SK-N-SH treated with all-trans-retinoic acid at 6 μM for 48 hours (cell line): ENCODE results near the gene LARP4B.

Experiments used
- ATAC-seq: fragments of 200-7000 bp; cut with Tn5 transposase; 3 replicates; pipeline ENCODE4 v1.9.1; 2020; ENCODE audit warnings: mild to moderate bottlenecking, moderate library complexity
- ARNTL ChIP-seq: fragments of 450-650 bp; formaldehyde crosslinking; IDR thresholded peaks from 2 replicates; pipeline ENCODE4 v1.5.0; 2020; ENCODE audit warnings: low read depth, mild to moderate bottlenecking, moderate library complexity, borderline replicate concordance
- CSDC2 ChIP-seq: fragments of 250-450 bp; sonication (Bioruptor Pico); IDR thresholded peaks from 2 replicates; pipeline ENCODE4 v1.5.0; 2020; ENCODE audit warnings: mild to moderate bottlenecking, moderate library complexity
- ESRRG ChIP-seq: fragments of 250-450 bp; sonication (Bioruptor Pico); IDR thresholded peaks from 2 replicates; pipeline ENCODE4 v1.6.1; 2021; ENCODE audit warnings: mild to moderate bottlenecking
- GLIS3 ChIP-seq: fragments of 250-450 bp; sonication (Bioruptor Pico); IDR thresholded peaks from 2 replicates; pipeline ENCODE4 v1.5.0; 2020; ENCODE audit warnings: mild to moderate bottlenecking, moderate library complexity
- ISL1 ChIP-seq: fragments of 250-450 bp; sonication (Bioruptor Pico); IDR thresholded peaks from 2 replicates; pipeline ENCODE4 v2.1.2; 2022; ENCODE audit warnings: mild to moderate bottlenecking, moderate library complexity
- PATZ1 ChIP-seq: fragments of 250-450 bp; sonication (Bioruptor Pico); IDR thresholded peaks from 2 replicates; pipeline ENCODE4 v1.8.0; 2020; ENCODE audit warnings: mild to moderate bottlenecking, moderate library complexity, borderline replicate concordance
- PPARA ChIP-seq: fragments of 250-450 bp; sonication (Bioruptor Pico); IDR thresholded peaks from 2 replicates; pipeline ENCODE4 v1.5.0; 2020; ENCODE audit warnings: mild to moderate bottlenecking, borderline replicate concordance
- RARB ChIP-seq: fragments of 250-450 bp; sonication (Bioruptor Pico); IDR thresholded peaks from 2 replicates; pipeline ENCODE4 v1.8.0; 2021; ENCODE audit warnings: mild to moderate bottlenecking, moderate library complexity
- SNAI2 ChIP-seq: fragments of 250-450 bp; sonication (Bioruptor Pico); IDR thresholded peaks from 2 replicates; pipeline ENCODE4 v1.5.0; 2020; ENCODE audit warnings: mild to moderate bottlenecking, moderate library complexity
- TCF4 ChIP-seq: fragments of 250-450 bp; sonication (Bioruptor Pico); IDR thresholded peaks from 2 replicates; pipeline ENCODE4 v1.8.0; 2021; ENCODE audit warnings: mild to moderate bottlenecking, moderate library complexity, borderline replicate concordance
- TOX ChIP-seq: fragments of 250-450 bp; sonication (Bioruptor Pico); IDR thresholded peaks from 2 replicates; pipeline ENCODE4 v1.8.0; 2021; ENCODE audit warnings: mild to moderate bottlenecking, moderate library complexity, borderline replicate concordance
- ZC3H10 ChIP-seq: fragments of 250-450 bp; sonication (Bioruptor Pico); IDR thresholded peaks from 2 replicates; pipeline ENCODE4 v1.5.1; 2021; ENCODE audit warnings: mild to moderate bottlenecking, moderate library complexity
- ZFP3 ChIP-seq: fragments of 250-450 bp; sonication (Bioruptor Pico); IDR thresholded peaks from 2 replicates; pipeline ENCODE4 v1.5.0; 2020; ENCODE audit warnings: mild to moderate bottlenecking, moderate library complexity
- ZFP30 ChIP-seq: fragments of 450-650 bp; formaldehyde crosslinking; IDR thresholded peaks from 2 replicates; pipeline ENCODE4 v1.5.0; 2022; ENCODE audit warnings: mild to moderate bottlenecking, moderate library complexity
- ZNF565 ChIP-seq: fragments of 450-650 bp; formaldehyde crosslinking; conservative IDR thresholded peaks from 2 replicates; pipeline ENCODE4 v1.5.0; 2020; ENCODE audit warnings: low read depth, mild to moderate bottlenecking, moderate library complexity
- ZNF70 ChIP-seq: fragments of 450-650 bp; formaldehyde crosslinking; IDR thresholded peaks from 2 replicates; pipeline ENCODE4 v1.5.0; 2020; ENCODE audit warnings: mild to moderate bottlenecking, moderate library complexity
- TF ChIP-seq, protein P1 (sequence below): fragments of 250-450 bp; sonication (Bioruptor Pico); IDR thresholded peaks from 2 replicates; pipeline ENCODE4 v1.5.0; 2020; ENCODE audit warnings: mild to moderate bottlenecking, moderate library complexity
- TF ChIP-seq, protein P2 (sequence below): fragments of 250-450 bp; sonication (Bioruptor Pico); IDR thresholded peaks from 2 replicates; pipeline ENCODE4 v1.8.0; 2021; ENCODE audit warnings: low read depth, mild to moderate bottlenecking, moderate library complexity, borderline replicate concordance
- TF ChIP-seq, protein P3 (sequence below): fragments of 250-450 bp; sonication (Bioruptor Pico); IDR thresholded peaks from 2 replicates; pipeline ENCODE4 v1.5.1; 2020; ENCODE audit warnings: low read depth, mild to moderate bottlenecking, moderate library complexity
- TF ChIP-seq, protein P4 (sequence below): fragments of 250-450 bp; sonication (Bioruptor Pico); IDR thresholded peaks from 2 replicates; pipeline ENCODE4 v1.5.1; 2021; ENCODE audit warnings: mild to moderate bottlenecking, moderate library complexity

LARP4B gene

DNA sequence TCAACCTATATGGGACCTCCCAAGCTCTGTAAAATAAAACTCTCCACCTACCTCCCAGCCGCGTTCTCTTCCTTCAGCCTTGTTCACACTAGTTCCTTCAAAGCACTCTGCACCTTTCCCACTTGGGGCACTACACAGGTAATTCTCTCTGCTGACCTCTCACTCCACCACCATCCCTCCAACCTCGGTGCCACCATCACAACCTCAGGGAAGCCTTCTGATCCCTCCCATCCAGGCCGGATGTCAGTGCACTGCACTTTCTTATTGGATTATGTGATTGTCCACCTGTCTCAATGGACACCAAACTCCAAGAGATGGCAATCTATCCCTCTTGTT lies 7.0 kb downstream of the LARP4B start:
- ATAC-seq = no peak
- TF ChIP-seq, protein P1, sequence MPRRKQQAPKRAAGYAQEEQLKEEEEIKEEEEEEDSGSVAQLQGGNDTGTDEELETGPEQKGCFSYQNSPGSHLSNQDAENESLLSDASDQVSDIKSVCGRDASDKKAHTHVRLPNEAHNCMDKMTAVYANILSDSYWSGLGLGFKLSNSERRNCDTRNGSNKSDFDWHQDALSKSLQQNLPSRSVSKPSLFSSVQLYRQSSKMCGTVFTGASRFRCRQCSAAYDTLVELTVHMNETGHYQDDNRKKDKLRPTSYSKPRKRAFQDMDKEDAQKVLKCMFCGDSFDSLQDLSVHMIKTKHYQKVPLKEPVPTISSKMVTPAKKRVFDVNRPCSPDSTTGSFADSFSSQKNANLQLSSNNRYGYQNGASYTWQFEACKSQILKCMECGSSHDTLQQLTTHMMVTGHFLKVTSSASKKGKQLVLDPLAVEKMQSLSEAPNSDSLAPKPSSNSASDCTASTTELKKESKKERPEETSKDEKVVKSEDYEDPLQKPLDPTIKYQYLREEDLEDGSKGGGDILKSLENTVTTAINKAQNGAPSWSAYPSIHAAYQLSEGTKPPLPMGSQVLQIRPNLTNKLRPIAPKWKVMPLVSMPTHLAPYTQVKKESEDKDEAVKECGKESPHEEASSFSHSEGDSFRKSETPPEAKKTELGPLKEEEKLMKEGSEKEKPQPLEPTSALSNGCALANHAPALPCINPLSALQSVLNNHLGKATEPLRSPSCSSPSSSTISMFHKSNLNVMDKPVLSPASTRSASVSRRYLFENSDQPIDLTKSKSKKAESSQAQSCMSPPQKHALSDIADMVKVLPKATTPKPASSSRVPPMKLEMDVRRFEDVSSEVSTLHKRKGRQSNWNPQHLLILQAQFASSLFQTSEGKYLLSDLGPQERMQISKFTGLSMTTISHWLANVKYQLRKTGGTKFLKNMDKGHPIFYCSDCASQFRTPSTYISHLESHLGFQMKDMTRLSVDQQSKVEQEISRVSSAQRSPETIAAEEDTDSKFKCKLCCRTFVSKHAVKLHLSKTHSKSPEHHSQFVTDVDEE (CRISPR knock-in tag) = no peak
- no peak for TF ChIP-seq PATZ1
- no peak for TF ChIP-seq ZFP30 (CRISPR knock-in tag)
- TF ChIP-seq, protein P2, sequence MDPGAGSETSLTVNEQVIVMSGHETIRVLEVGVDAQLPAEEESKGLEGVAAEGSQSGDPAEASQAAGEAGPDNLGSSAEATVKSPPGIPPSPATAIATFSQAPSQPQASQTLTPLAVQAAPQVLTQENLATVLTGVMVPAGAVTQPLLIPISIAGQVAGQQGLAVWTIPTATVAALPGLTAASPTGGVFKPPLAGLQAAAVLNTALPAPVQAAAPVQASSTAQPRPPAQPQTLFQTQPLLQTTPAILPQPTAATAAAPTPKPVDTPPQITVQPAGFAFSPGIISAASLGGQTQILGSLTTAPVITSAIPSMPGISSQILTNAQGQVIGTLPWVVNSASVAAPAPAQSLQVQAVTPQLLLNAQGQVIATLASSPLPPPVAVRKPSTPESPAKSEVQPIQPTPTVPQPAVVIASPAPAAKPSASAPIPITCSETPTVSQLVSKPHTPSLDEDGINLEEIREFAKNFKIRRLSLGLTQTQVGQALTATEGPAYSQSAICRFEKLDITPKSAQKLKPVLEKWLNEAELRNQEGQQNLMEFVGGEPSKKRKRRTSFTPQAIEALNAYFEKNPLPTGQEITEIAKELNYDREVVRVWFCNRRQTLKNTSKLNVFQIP (CRISPR knock-in tag) = no peak
- TF ChIP-seq SNAI2 (CRISPR knock-in tag) = no peak
- TF ChIP-seq ESRRG (CRISPR knock-in tag) = no peak
- no peak for TF ChIP-seq TCF4 (CRISPR knock-in tag)
- TF ChIP-seq GLIS3 (CRISPR knock-in tag) = no peak
- no peak for TF ChIP-seq ISL1 (CRISPR knock-in tag)
- TF ChIP-seq TOX = no peak
- TF ChIP-seq, protein P3, sequence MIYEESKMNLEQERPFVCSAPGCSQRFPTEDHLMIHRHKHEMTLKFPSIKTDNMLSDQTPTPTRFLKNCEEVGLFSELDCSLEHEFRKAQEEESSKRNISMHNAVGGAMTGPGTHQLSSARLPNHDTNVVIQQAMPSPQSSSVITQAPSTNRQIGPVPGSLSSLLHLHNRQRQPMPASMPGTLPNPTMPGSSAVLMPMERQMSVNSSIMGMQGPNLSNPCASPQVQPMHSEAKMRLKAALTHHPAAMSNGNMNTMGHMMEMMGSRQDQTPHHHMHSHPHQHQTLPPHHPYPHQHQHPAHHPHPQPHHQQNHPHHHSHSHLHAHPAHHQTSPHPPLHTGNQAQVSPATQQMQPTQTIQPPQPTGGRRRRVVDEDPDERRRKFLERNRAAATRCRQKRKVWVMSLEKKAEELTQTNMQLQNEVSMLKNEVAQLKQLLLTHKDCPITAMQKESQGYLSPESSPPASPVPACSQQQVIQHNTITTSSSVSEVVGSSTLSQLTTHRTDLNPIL (CRISPR knock-in tag) = no peak
- no peak for TF ChIP-seq CSDC2 (CRISPR knock-in tag)
- TF ChIP-seq ARNTL (CRISPR knock-in tag) = no peak
- no peak for TF ChIP-seq PPARA (CRISPR knock-in tag)
- no peak for TF ChIP-seq RARB (CRISPR knock-in tag)
- no peak for TF ChIP-seq ZNF565 (CRISPR knock-in tag)
- TF ChIP-seq, all 23 proteins: peak for 0

DNA sequence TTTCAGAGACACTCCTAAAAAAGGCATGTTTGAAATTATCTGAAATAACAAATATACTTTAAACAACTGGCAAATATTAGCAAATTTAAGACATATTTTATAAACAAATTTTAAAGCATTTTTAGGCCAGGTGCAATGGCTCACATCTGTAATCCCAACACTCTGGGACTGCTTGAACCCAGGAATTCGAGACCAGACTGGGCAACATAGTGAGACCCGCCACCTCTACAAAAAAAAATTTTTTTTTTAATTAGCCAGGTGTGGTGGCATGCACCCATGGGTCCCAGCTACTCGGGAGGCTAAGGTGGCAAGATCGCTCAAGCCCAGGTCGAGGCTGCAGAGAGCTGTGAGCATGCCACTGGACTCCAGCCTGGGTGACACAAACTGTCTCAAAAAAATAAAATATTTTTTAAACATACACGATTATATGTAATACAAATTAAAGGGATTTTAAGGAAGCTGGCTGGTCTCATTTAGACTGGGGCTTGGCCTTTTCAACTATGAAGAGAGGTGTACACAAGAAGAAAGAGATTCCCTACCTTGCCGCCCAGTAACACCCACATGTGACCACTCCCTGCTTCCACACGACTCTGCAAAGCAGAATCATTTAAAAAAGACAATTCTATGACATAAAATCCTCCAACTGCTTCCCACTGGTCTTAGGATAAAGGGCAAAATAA lies 7.5 kb downstream of the LARP4B start:
- ATAC-seq = no peak
- TF ChIP-seq, protein P2 (CRISPR knock-in tag) = no peak
- TF ChIP-seq ISL1 (CRISPR knock-in tag) = no peak
- TF ChIP-seq ZFP3 (CRISPR knock-in tag) = no peak
- no peak for TF ChIP-seq SNAI2 (CRISPR knock-in tag)
- no peak for TF ChIP-seq PATZ1
- no peak for TF ChIP-seq ARNTL (CRISPR knock-in tag)
- TF ChIP-seq ZNF70 (CRISPR knock-in tag) = no peak
- TF ChIP-seq GLIS3 (CRISPR knock-in tag) = no peak
- TF ChIP-seq ESRRG (CRISPR knock-in tag) = no peak
- TF ChIP-seq, protein P4, sequence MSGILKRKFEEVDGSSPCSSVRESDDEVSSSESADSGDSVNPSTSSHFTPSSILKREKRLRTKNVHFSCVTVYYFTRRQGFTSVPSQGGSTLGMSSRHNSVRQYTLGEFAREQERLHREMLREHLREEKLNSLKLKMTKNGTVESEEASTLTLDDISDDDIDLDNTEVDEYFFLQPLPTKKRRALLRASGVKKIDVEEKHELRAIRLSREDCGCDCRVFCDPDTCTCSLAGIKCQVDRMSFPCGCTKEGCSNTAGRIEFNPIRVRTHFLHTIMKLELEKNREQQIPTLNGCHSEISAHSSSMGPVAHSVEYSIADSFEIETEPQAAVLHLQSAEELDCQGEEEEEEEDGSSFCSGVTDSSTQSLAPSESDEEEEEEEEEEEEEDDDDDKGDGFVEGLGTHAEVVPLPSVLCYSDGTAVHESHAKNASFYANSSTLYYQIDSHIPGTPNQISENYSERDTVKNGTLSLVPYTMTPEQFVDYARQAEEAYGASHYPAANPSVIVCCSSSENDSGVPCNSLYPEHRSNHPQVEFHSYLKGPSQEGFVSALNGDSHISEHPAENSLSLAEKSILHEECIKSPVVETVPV = no peak
- TF ChIP-seq RARB (CRISPR knock-in tag) = no peak
- no peak for TF ChIP-seq TOX
- TF ChIP-seq ZC3H10 (CRISPR knock-in tag) = no peak
- TF ChIP-seq CSDC2 (CRISPR knock-in tag) = no peak
